ENCODE measurements around the gene BARD1. TPM values are rescaled to one million over a fixed set of nuclear protein-coding genes. Genes with fewer than 3 reads are reported as not detected.

Gene BARD1
- total and polyA plus RNA-seq, 2 of the 8 experiments (the other 6 are each of a cell fraction or from before 2014, with no cell fraction given): 11.1 to 29.8 TPM

GRCh38 chr2:214715025-214715424, 94.5 kb downstream of the BARD1 start:
- POLR2A ChIA-PET (ENCODE audit: partially characterized antibody): no interaction called here
- H3K79me1 ChIP-seq (ENCODE audit: low read depth, low read length): no peaks in the 10 kb centered on the region
- H3K14ac ChIP-seq (ENCODE audit: insufficient read length): no peak overlapping the region
- H4K8ac ChIP-seq (ENCODE audit: extremely low read depth, insufficient read depth, low read length): no peak overlapping the region
- H3K36me3 ChIP-seq (ENCODE audit: control insufficient read depth in 2 of 4, insufficient read depth in 4 of 4, low read length in 3 of 4): 0 out of 8 replicates have a peak, but pooled peaks cover 0 to 3% (median 0%) of the 10 kb centered on the region in 4 experiments
- TF ChIP-seq TAF7 (optimal IDR thresholded peaks at IDR 0.05; ENCODE audit: borderline replicate concordance, low read depth, low read length) (no peak), NRF1 (IDR thresholded peaks at IDR 0.05; ENCODE audit: low read depth, low read length) (no peak), SAP30 (IDR thresholded peaks at IDR 0.05; ENCODE audit: insufficient read depth, insufficient replicate concordance, low read length) (no peak), EZH2 (IDR thresholded peaks at IDR 0.05; ENCODE audit: low read depth, low read length, severe bottlenecking) (no peak), SP1 (IDR thresholded peaks at IDR 0.05; ENCODE audit: low read depth, low read length) (no peak), CHD2 (IDR thresholded peaks at IDR 0.05; ENCODE audit: low read length) (no peak), EGR1 (IDR thresholded peaks at IDR 0.05; ENCODE audit: borderline replicate concordance, low read depth, low read length) (no peak), BACH1 (IDR thresholded peaks at IDR 0.05; ENCODE audit: low read length) (no peak)
- WGBS, 2 experiments (ENCODE audit: extremely low coverage in 1 of 2, insufficient coverage in 1 of 2, insufficient read length in 1 of 2, insufficient replicate concordance in 2 of 2, low coverage in 1 of 2, low lambda C conversion rate in 2 of 2, missing lambda C conversion rate in 1 of 2): 0% methylated on average over 1 of the region's 1 CpG; no CpG with 5 or more reads in 1 of the 2 experiments
- no peak overlapping the region for H2BK12ac ChIP-seq (ENCODE audit: low read depth, low read length)
- no peak overlapping the region for H2BK5ac ChIP-seq (ENCODE audit: low read depth, low read length)
- CTCF ChIA-PET (ENCODE audit: partially characterized antibody): no interaction called here
- H2BK15ac ChIP-seq (ENCODE audit: low read length): no peak overlapping the region
- H3K4me1 ChIP-seq (replicated peaks in 1 of 4; ENCODE audit: control insufficient read depth in 3 of 4, insufficient read depth in 4 of 4, low read length in 3 of 4): no peaks in the 10 kb centered on the region
- H2BK120ac ChIP-seq (replicated peaks; ENCODE audit: low read depth, low read length): no peak overlapping the region
- peaks cover 0 to 1% (median 0%) of the 10 kb centered on the region in 4 experiments; a peak in 1 of 7 replicates for H3K27me3 ChIP-seq (replicated peaks in 1 of 4; ENCODE audit: control insufficient read depth in 3 of 4, extremely low read depth in 1 of 4, insufficient read depth in 3 of 4, low read length in 3 of 4)
- no peak for FAIRE-seq
- no peaks in the 10 kb centered on the region for H3K9me3 ChIP-seq (ENCODE audit: insufficient read depth in 2 of 2, low read depth in 1 of 2, low read length in 1 of 2)
- H4K20me1 ChIP-seq (replicated peaks in 1 of 2; ENCODE audit: control insufficient read depth in 1 of 2, insufficient read depth in 2 of 2, low read length in 2 of 2): no peaks in the 10 kb centered on the region
- H2AFZ ChIP-seq (ENCODE audit: low read length): no peak overlapping the region
- H3K4me3 ChIP-seq (ENCODE audit: extremely low read depth in 1 of 4, insufficient read depth in 2 of 4, low read depth in 3 of 4, low read length in 4 of 4): no peak overlapping the region
- no peak overlapping the region for H2AK5ac ChIP-seq (ENCODE audit: low read depth, low read length)
- no peaks in the 10 kb centered on the region for H3K23me2 ChIP-seq (ENCODE audit: low read depth, low read length)
- H3K27ac ChIP-seq (ENCODE audit: low read depth, low read length): no peak overlapping the region
- no peak overlapping the region for H3K18ac ChIP-seq (ENCODE audit: extremely low read depth, low read length)
- H4K91ac ChIP-seq (replicated peaks; ENCODE audit: insufficient read length, low read length): no peak overlapping the region
- H3K79me2 ChIP-seq (ENCODE audit: control insufficient read depth in 1 of 2, insufficient read depth in 2 of 2, low read length in 2 of 2): no peaks in the 10 kb centered on the region
- H4K5ac ChIP-seq (ENCODE audit: insufficient read length, low read depth, low read length): no peak overlapping the region
- H3K9ac ChIP-seq (replicated peaks in 1 of 4; ENCODE audit: extremely low read depth in 1 of 4, low read depth in 3 of 4, low read length in 3 of 4): no peak overlapping the region
- H3K4ac ChIP-seq (replicated peaks; ENCODE audit: insufficient read length, low read depth, low read length): no peak overlapping the region
- H3K23ac ChIP-seq (ENCODE audit: insufficient read length): no peak overlapping the region
- no peak overlapping the region for H2BK20ac ChIP-seq (ENCODE audit: low read length)
- DNase-seq (ENCODE audit: low read depth in 1 of 2, low spot score in 2 of 2): no peak
- H3K4me2 ChIP-seq (ENCODE audit: insufficient read depth in 1 of 2, low read depth in 2 of 2, low read length in 2 of 2): no peak overlapping the region
- no peak overlapping the region for H3K56ac ChIP-seq (replicated peaks; ENCODE audit: insufficient read length, low read depth, low read length)
